Colonic mucosa (tissue), 4 donors: ENCODE results near the gene JAK3. TPM values are rescaled to one million over a fixed set of nuclear protein-coding genes. Genes with fewer than 3 reads are reported as not detected.

ENCODE experiments used
- DNase-seq: peaks from one replicate; pipeline ENCODE4 v3.0.0-alpha.2; 2020
- H3K27ac ChIP-seq: fragments of 200-600 bp; one replicate; pipeline ENCODE4 v1.8.0; 2021
- H3K27me3 ChIP-seq: fragments of 200-600 bp; one replicate; pipeline ENCODE4 v1.8.0; 2021
- H3K36me3 ChIP-seq: fragments of 200-600 bp; one replicate; pipeline ENCODE4 v1.8.0; 2021
- H3K4me1 ChIP-seq: fragments of 200-600 bp; one replicate; pipeline ENCODE4 v1.8.0; 2021; ENCODE audit warnings: mild to moderate bottlenecking
- H3K4me3 ChIP-seq: fragments of 200-600 bp; one replicate; pipeline ENCODE4 v1.8.0; 2021
- H3K9ac ChIP-seq, 2 donors: one replicate each; pipeline ENCODE4 v1.7.0; 2013; ENCODE audit warnings: control low read depth in 2 of 2, low read depth in 2 of 2, low read length in 2 of 2
- H3K9me3 ChIP-seq: fragments of 200-600 bp; one replicate; pipeline ENCODE4 v1.8.0; 2021
- intact Hi-C: fragments of 100-400 bp; cut with DNase I; formaldehyde crosslinking; loops from one replicate; pipeline ENCODE4 v1.14.1; 2022
- total RNA-seq, 2 donors: library from RNA; stranded (reverse); fragmentation: NEBNext Ultra II Directional in 1 of 2; extraction: Animal tissue kit (Norgen Biotek cat#: 25700) in 1 of 2; gene quantifications; one replicate each; pipeline ENCODE4 v1.2.1, GENCODE V29; 2021
- TF ChIP-seq, protein P1 (sequence below): fragments of 200-600 bp; IDR thresholded peaks from one replicate; pipeline ENCODE4 v1.8.0; 2022; ENCODE audit warnings: antibody characterized with exemption, mild to moderate bottlenecking
- donor health status: healthy.
- donor health status: DM: no; HTN: no; CAD: no.
- donor health status: DM: no; HTN: no; CAD: no.

JAK3 gene
- total RNA-seq, 2 donors from 2014 or later, result 3.1 to 4.0 TPM

- Histone ChIP-seq H3K9me3 (no peaks in the 10 kb centered on the region), H3K36me3 (no peaks in the 10 kb centered on the region), H3K27ac (no peak overlapping the region), H3K4me3 (no peak overlapping the region), H3K9ac (no peak overlapping the region), H3K27me3 (no peaks in the 10 kb centered on the region), H3K4me1 (no peaks in the 10 kb centered on the region)
- TF ChIP-seq, protein P1, sequence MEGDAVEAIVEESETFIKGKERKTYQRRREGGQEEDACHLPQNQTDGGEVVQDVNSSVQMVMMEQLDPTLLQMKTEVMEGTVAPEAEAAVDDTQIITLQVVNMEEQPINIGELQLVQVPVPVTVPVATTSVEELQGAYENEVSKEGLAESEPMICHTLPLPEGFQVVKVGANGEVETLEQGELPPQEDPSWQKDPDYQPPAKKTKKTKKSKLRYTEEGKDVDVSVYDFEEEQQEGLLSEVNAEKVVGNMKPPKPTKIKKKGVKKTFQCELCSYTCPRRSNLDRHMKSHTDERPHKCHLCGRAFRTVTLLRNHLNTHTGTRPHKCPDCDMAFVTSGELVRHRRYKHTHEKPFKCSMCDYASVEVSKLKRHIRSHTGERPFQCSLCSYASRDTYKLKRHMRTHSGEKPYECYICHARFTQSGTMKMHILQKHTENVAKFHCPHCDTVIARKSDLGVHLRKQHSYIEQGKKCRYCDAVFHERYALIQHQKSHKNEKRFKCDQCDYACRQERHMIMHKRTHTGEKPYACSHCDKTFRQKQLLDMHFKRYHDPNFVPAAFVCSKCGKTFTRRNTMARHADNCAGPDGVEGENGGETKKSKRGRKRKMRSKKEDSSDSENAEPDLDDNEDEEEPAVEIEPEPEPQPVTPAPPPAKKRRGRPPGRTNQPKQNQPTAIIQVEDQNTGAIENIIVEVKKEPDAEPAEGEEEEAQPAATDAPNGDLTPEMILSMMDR, result no peak
- intact Hi-C loops, result no loop called here
- no peak for DNase-seq
Observed at GRCh38 chr19:17840019-17840418, 7.8 kb downstream of the JAK3 start.

DNA sequence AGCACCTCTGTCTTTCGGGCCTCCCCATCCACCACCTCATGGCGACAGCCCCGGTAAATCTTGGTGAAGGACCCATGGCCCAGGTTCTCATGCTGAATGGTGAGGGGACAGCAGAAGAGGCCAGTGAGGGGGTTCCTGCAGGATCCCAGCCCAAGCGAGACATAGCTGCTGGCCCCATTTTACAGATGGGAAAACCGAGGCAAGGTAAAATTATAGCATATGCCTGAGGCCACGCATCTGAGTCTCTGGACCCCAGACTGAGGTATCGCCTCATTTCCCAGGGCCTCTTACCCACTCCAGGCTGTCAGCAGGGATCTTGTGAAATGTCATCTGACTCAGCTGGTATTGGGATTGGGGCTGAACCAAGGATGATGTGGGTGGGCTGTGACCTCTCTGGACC is 9.8 kb downstream of the JAK3 start:
- TF ChIP-seq, protein P1, result no peak
- Histone ChIP-seq H3K4me3 (no peak overlapping the region), H3K9ac (no peak overlapping the region), H3K27me3 (no peaks in the 10 kb centered on the region), H3K9me3 (no peaks in the 10 kb centered on the region), H3K27ac (no peak overlapping the region), H3K4me1 (no peaks in the 10 kb centered on the region), H3K36me3 (no peaks in the 10 kb centered on the region)
- intact Hi-C loops, result no loop called here
- no peak for DNase-seq

GRCh38 chr19:17836530-17836929 is 11.3 kb downstream of the JAK3 start:
- no peaks in the 10 kb centered on the region for H3K36me3 ChIP-seq
- no peak overlapping the region for H3K9ac ChIP-seq
- no peaks in the 10 kb centered on the region for H3K27me3 ChIP-seq
- H3K9me3 ChIP-seq, result no peaks in the 10 kb centered on the region
- intact Hi-C loops, result no loop called here
- no peak overlapping the region for H3K4me3 ChIP-seq
- H3K27ac ChIP-seq, result no peak overlapping the region
- TF ChIP-seq, protein P1, result no peak
- H3K4me1 ChIP-seq, result no peaks in the 10 kb centered on the region
- no peak for DNase-seq

DNA sequence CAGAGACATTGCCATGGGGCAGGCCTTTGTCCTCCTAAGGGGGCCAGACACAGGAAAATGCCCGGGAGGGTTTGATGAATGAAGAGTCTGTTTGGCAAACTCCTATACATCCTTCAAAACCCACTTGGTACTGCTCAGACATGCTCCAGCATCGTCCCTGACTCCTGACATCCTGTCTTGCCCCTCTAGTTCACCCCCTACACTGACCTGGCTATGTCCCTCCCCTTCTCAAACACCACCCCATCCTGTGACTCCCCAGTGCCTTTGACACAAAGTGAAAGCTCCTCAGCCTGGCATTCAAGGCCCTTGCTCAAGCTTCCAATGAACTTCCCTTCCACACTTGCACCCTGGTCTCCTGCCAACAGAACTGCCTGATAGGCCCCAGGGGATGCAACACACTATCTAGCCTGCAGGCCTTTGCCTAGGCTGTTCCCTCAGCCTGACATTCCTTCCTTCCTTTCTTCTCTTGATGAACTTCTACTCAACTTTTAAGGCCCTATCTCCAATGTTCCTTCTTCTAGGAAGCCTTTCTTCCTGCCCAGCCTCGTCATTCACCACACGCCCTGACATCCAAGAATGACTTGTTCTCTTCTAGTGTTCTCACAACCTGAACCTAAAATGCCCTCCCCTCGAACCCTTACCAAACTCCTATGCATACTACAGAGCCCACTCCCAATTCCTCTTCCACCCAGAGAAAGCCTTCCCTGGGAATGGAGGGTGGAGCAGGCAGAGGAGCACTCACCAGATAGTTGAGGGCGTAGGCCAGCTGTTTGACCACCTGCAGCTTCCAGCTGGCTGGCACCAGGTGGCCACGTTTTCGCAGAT is 12.4 kb downstream of the JAK3 start:
- Histone ChIP-seq H3K9ac (no peak overlapping the region), H3K27me3 (no peaks in the 10 kb centered on the region), H3K4me1 (no peaks in the 10 kb centered on the region), H3K9me3 (no peaks in the 10 kb centered on the region), H3K27ac (no peak overlapping the region), H3K36me3 (no peaks in the 10 kb centered on the region), H3K4me3 (no peak overlapping the region)
- DNase-seq, result no peak
- TF ChIP-seq, protein P1, result no peak
- intact Hi-C loops, result no loop called here

GRCh38 chr19:17834350-17835181 is 13.2 kb downstream of the JAK3 start:
- Histone ChIP-seq H3K4me3 (no peak overlapping the region), H3K9ac (no peak overlapping the region), H3K36me3 (no peaks in the 10 kb centered on the region), H3K9me3 (no peaks in the 10 kb centered on the region), H3K27me3 (no peaks in the 10 kb centered on the region), H3K4me1 (no peaks in the 10 kb centered on the region), H3K27ac (no peak overlapping the region)
- intact Hi-C loops, result no loop called here
- no peak for DNase-seq
- TF ChIP-seq, protein P1, result no peak
